GM12891 (cell line): ENCODE data around the gene ANTXR2.

Experiments
- DNase-seq: peaks from one replicate; pipeline ENCODE4 v3.0.0; 2011; ENCODE audit warnings: low spot score; ENCODE audit not compliant: insufficient read length
- FAIRE-seq: peaks from 2 replicates; lab custom pipeline; 2011; peaks lifted over from hg19 to GRCh38; lab: Jason Lieb, UNC
- PAX5 ChIP-seq: IDR thresholded peaks from 2 replicates; pipeline ENCODE4 v1.6.1; 2011; ENCODE audit warnings: low read length, moderate library complexity, mild to moderate bottlenecking; ENCODE audit not compliant: insufficient read depth, severe bottlenecking
- POLR2A ChIP-seq: IDR thresholded peaks from 2 replicates; pipeline ENCODE4 v1.6.1; 2011; ENCODE audit warnings: low read depth, low read length, control low read depth
- POLR2AphosphoS5 ChIP-seq: IDR thresholded peaks from 2 replicates; pipeline ENCODE4 v1.6.1; 2011; ENCODE audit warnings: low read depth, low read length, control low read depth
- POU2F2 ChIP-seq: IDR thresholded peaks from 2 replicates; pipeline ENCODE4 v1.6.1; 2011; ENCODE audit warnings: low read depth, mild to moderate bottlenecking, control low read depth, low read length, moderate library complexity
- SPI1 ChIP-seq: IDR thresholded peaks from 2 replicates; pipeline ENCODE4 v1.6.1; 2011; ENCODE audit warnings: low read depth, low read length, control low read depth
- TAF1 ChIP-seq: IDR thresholded peaks from 2 replicates; pipeline ENCODE4 v1.6.1; 2011; ENCODE audit warnings: low read depth, low read length, control low read depth

The ANTXR2 gene

GRCh38 chr4:80104927-80105326 is 31.9 kb upstream of the ANTXR2 start:
- TF ChIP-seq POU2F2 (no peak), TAF1 (no peak), POLR2A (no peak), PAX5 (no peak)
- FAIRE-seq (no peak), DNase-seq (no peak)

GRCh38 chr4:80103629-80104028 is 30.6 kb upstream of the ANTXR2 start:
- FAIRE-seq: no peak
- TF ChIP-seq TAF1: no peak
- no peak for TF ChIP-seq POLR2AphosphoS5
- TF ChIP-seq POU2F2: no peak
- no peak for TF ChIP-seq SPI1
- no peak for TF ChIP-seq POLR2A
- no peak for TF ChIP-seq PAX5
- DNase-seq: no peak

GRCh38 chr4:80101792-80102116 is 28.7 kb upstream of the ANTXR2 start:
- FAIRE-seq (no peak), DNase-seq (no peak)
- TF ChIP-seq POU2F2 (no peak), TAF1 (no peak), POLR2A (no peak), PAX5 (no peak), POLR2AphosphoS5 (no peak), SPI1 (no peak)

GRCh38 chr4:80101071-80101791 is 28.2 kb upstream of the ANTXR2 start:
- TF ChIP-seq POU2F2 (no peak), SPI1 (no peak), POLR2AphosphoS5 (no peak), TAF1 (no peak), POLR2A (no peak), PAX5 (no peak)
- no peak for DNase-seq
- no peak for FAIRE-seq

- DNase-seq (no peak), FAIRE-seq (no peak)
- TF ChIP-seq POLR2A (no peak), POLR2AphosphoS5 (no peak), PAX5 (no peak), POU2F2 (no peak), TAF1 (no peak), SPI1 (no peak)
Observed at GRCh38 chr4:80099671-80100070, 26.6 kb upstream of the ANTXR2 start.

GRCh38 chr4:80098635-80099034 is 25.6 kb upstream of the ANTXR2 start:
- TF ChIP-seq POLR2AphosphoS5: no peak
- TF ChIP-seq SPI1: no peak
- TF ChIP-seq PAX5: no peak
- no peak for TF ChIP-seq POU2F2
- TF ChIP-seq POLR2A: no peak
- TF ChIP-seq TAF1: no peak
- no peak for DNase-seq
- FAIRE-seq: no peak

GRCh38 chr4:80097400-80098177 is 24.6 kb upstream of the ANTXR2 start:
- FAIRE-seq (no peak), DNase-seq (no peak)
- no peak for TF ChIP-seq POLR2A
- no peak for TF ChIP-seq TAF1
- TF ChIP-seq PAX5: no peak
- no peak for TF ChIP-seq SPI1
- no peak for TF ChIP-seq POLR2AphosphoS5
- TF ChIP-seq POU2F2: no peak

- no peak for DNase-seq
- no peak for FAIRE-seq
- TF ChIP-seq PAX5: no peak
- no peak for TF ChIP-seq SPI1
Observed at GRCh38 chr4:80096175-80096850, 23.3 kb upstream of the ANTXR2 start.

- FAIRE-seq: no peak
- TF ChIP-seq POLR2AphosphoS5 (no peak), TAF1 (no peak), PAX5 (no peak), SPI1 (no peak), POLR2A (no peak), POU2F2 (no peak)
- no peak for DNase-seq
Observed at GRCh38 chr4:80094191-80094590, 21.2 kb upstream of the ANTXR2 start.
